Measurements from ENCODE around the gene JCAD.
"Not testable (repeated sequence)": the region's sequence is repeated elsewhere in the genome, so short reads cannot be mapped to it uniquely, and the experiment has no call there.

The JCAD gene

GRCh38 chr10:29993319-29993915, 66.0 kb downstream of the JCAD start:
- DNase-seq (ENCODE audit: low read depth) = no peak
- no peak for TF ChIP-seq CTCF (IDR thresholded peaks at IDR 0.05; ENCODE audit: low read length, missing control alignments)
- no peak overlapping the region for H3K4me3 ChIP-seq (replicated peaks; ENCODE audit: low read depth, low read length)

GRCh38 chr10:29992914-29993313, 66.5 kb downstream of the JCAD start:
- no peak for DNase-seq (ENCODE audit: low read depth)
- H3K4me3 ChIP-seq (replicated peaks; ENCODE audit: low read depth, low read length) = no peak overlapping the region
- no peak for TF ChIP-seq CTCF (IDR thresholded peaks at IDR 0.05; ENCODE audit: low read length, missing control alignments)

GRCh38 chr10:29991382-29991781, 68.0 kb downstream of the JCAD start:
- DNase-seq (ENCODE audit: low read depth) = no peak
- no peak overlapping the region for H3K4me3 ChIP-seq (replicated peaks; ENCODE audit: low read depth, low read length)
- TF ChIP-seq CTCF (IDR thresholded peaks at IDR 0.05; ENCODE audit: low read length, missing control alignments) = no peak

- no peak for TF ChIP-seq CTCF (IDR thresholded peaks at IDR 0.05; ENCODE audit: low read length, missing control alignments)
- no peak for DNase-seq (ENCODE audit: low read depth)
- H3K4me3 ChIP-seq (replicated peaks; ENCODE audit: low read depth, low read length) = no peak overlapping the region
Observed at GRCh38 chr10:29987471-29987870, 71.9 kb downstream of the JCAD start.

GRCh38 chr10:29982997-29983648, 76.3 kb downstream of the JCAD start:
- DNase-seq (ENCODE audit: low read depth) = no peak
- TF ChIP-seq CTCF (IDR thresholded peaks at IDR 0.05; ENCODE audit: low read length, missing control alignments) = no peak
- no peak overlapping the region for H3K4me3 ChIP-seq (replicated peaks; ENCODE audit: low read depth, low read length)

- H3K4me3 ChIP-seq (replicated peaks; ENCODE audit: low read depth, low read length) = no peak overlapping the region
- DNase-seq (ENCODE audit: low read depth) = no peak
- no peak for TF ChIP-seq CTCF (IDR thresholded peaks at IDR 0.05; ENCODE audit: low read length, missing control alignments)
Observed at GRCh38 chr10:29981510-29981909, 77.9 kb downstream of the JCAD start.

GRCh38 chr10:29980084-29980483, 79.3 kb downstream of the JCAD start:
- no peak overlapping the region for H3K4me3 ChIP-seq (replicated peaks; ENCODE audit: low read depth, low read length)
- DNase-seq (ENCODE audit: low read depth) = peak; percentile 46
- no peak for TF ChIP-seq CTCF (IDR thresholded peaks at IDR 0.05; ENCODE audit: low read length, missing control alignments)

GRCh38 chr10:29979421-29979779, 80.0 kb downstream of the JCAD start:
- not testable (repeated sequence) for DNase-seq (ENCODE audit: low read depth); H3K4me3 ChIP-seq (replicated peaks; ENCODE audit: low read depth, low read length)
